Measurements from ENCODE around the gene DHRSX. TPM values are rescaled to one million over a fixed set of nuclear protein-coding genes. Genes with fewer than 3 reads are reported as not detected.
A peak's percentile ranks its signal among the peaks of the same experiment; 100 is the strongest.
"Not testable (repeated sequence)": the region's sequence is repeated elsewhere in the genome, so short reads cannot be mapped to it uniquely, and the experiment has no call there.

DHRSX gene
- total RNA-seq, 1 donor from 2014 or later = 30.4 TPM

- Histone ChIP-seq H3K36me3 (ENCODE audit: insufficient read depth, low read length) (no peaks in the 10 kb centered on the region), H3K79me2 (ENCODE audit: insufficient read depth, low read length) (no peaks in the 10 kb centered on the region), H3K4me3 (ENCODE audit: insufficient read depth, low read depth, low read length) (no peak overlapping the region), H3K9me3 (ENCODE audit: insufficient read depth, low read depth, low read length) (peaks cover 4% of the 10 kb centered on the region), H3K27me3 (ENCODE audit: insufficient read depth, low read length) (no peaks in the 10 kb centered on the region), H4K20me1 (ENCODE audit: insufficient read depth, low read length) (no peaks in the 10 kb centered on the region), H3K9ac (ENCODE audit: low read length) (no peak overlapping the region), H2AFZ (ENCODE audit: low read depth, low read length) (no peak overlapping the region), H3K27ac (ENCODE audit: low read depth, low read length) (no peak overlapping the region), H3K4me1 (ENCODE audit: insufficient read depth, low read length) (peaks cover 8% of the 10 kb centered on the region), H3K4me2 (ENCODE audit: low read length) (peak overlapping the region; percentile 50)
- no peak overlapping the region for H3K27ac Mint-ChIP-seq (ENCODE audit: unreplicated experiment)
- peaks cover 42% of the 10 kb centered on the region for H3K36me3 Mint-ChIP-seq (ENCODE audit: low read depth, unreplicated experiment)
- no peaks in the 10 kb centered on the region for H3K27me3 Mint-ChIP-seq (ENCODE audit: low read depth, unreplicated experiment)
- peaks cover 3% of the 10 kb centered on the region for H3K4me1 Mint-ChIP-seq (ENCODE audit: low read depth, unreplicated experiment)
- TF ChIP-seq EZH2 (IDR thresholded peaks at IDR 0.05; ENCODE audit: insufficient read depth, low read length) = no peak
- TF ChIP-seq CTCF (IDR thresholded peaks at IDR 0.05; ENCODE audit: insufficient read depth, low read depth, low read length) = peak; percentile 22
- no peak overlapping the region for H3K4me3 Mint-ChIP-seq (ENCODE audit: unreplicated experiment)
- H3K9me3 Mint-ChIP-seq (ENCODE audit: unreplicated experiment) = peaks cover 15% of the 10 kb centered on the region
- DNase-seq (ENCODE audit: low read depth) (peak; percentile 94), FAIRE-seq (peak; percentile 96)
Observed at GRCh38 chrX:2391869-2392606, 108.7 kb downstream of the DHRSX start.

GRCh38 chrX:2390754-2391153 lies 110.0 kb downstream of the DHRSX start:
- Mint-ChIP-seq H3K36me3 (ENCODE audit: low read depth, unreplicated experiment) (peaks cover 44% of the 10 kb centered on the region), H3K9me3 (ENCODE audit: unreplicated experiment) (peaks cover 17% of the 10 kb centered on the region), H3K27ac (ENCODE audit: unreplicated experiment) (no peak overlapping the region), H3K27me3 (ENCODE audit: low read depth, unreplicated experiment) (no peaks in the 10 kb centered on the region), H3K4me3 (ENCODE audit: unreplicated experiment) (no peak overlapping the region), H3K4me1 (ENCODE audit: low read depth, unreplicated experiment) (peaks cover 3% of the 10 kb centered on the region)
- H2AFZ ChIP-seq (ENCODE audit: low read depth, low read length) = no peak overlapping the region
- no peaks in the 10 kb centered on the region for H3K27me3 ChIP-seq (ENCODE audit: insufficient read depth, low read length)
- no peaks in the 10 kb centered on the region for H3K79me2 ChIP-seq (ENCODE audit: insufficient read depth, low read length)
- TF ChIP-seq EZH2 (IDR thresholded peaks at IDR 0.05; ENCODE audit: insufficient read depth, low read length) (no peak), CTCF (IDR thresholded peaks at IDR 0.05; ENCODE audit: insufficient read depth, low read depth, low read length) (no peak)
- H4K20me1 ChIP-seq (ENCODE audit: insufficient read depth, low read length) = no peaks in the 10 kb centered on the region
- no peak overlapping the region for H3K4me3 ChIP-seq (ENCODE audit: insufficient read depth, low read depth, low read length)
- no peak overlapping the region for H3K27ac ChIP-seq (ENCODE audit: low read depth, low read length)
- H3K4me1 ChIP-seq (ENCODE audit: insufficient read depth, low read length) = peaks cover 8% of the 10 kb centered on the region
- H3K36me3 ChIP-seq (ENCODE audit: insufficient read depth, low read length) = no peaks in the 10 kb centered on the region
- no peak overlapping the region for H3K4me2 ChIP-seq (ENCODE audit: low read length)
- no peak for DNase-seq (ENCODE audit: low read depth)
- peaks cover 4% of the 10 kb centered on the region for H3K9me3 ChIP-seq (ENCODE audit: insufficient read depth, low read depth, low read length)
- no peak overlapping the region for H3K9ac ChIP-seq (ENCODE audit: low read length)
- FAIRE-seq = peak; percentile 29

GRCh38 chrX:2389731-2390130 lies 111.0 kb downstream of the DHRSX start:
- H4K20me1 ChIP-seq (ENCODE audit: insufficient read depth, low read length); H3K4me3 Mint-ChIP-seq (ENCODE audit: unreplicated experiment); FAIRE-seq; H3K27me3 ChIP-seq (ENCODE audit: insufficient read depth, low read length); H3K9ac ChIP-seq (ENCODE audit: low read length); H3K36me3 ChIP-seq (ENCODE audit: insufficient read depth, low read length); H3K4me1 Mint-ChIP-seq (ENCODE audit: low read depth, unreplicated experiment); H3K27ac ChIP-seq (ENCODE audit: low read depth, low read length); H3K4me2 ChIP-seq (ENCODE audit: low read length); H3K4me3 ChIP-seq (ENCODE audit: insufficient read depth, low read depth, low read length); H2AFZ ChIP-seq (ENCODE audit: low read depth, low read length); H3K4me1 ChIP-seq (ENCODE audit: insufficient read depth, low read length); DNase-seq (ENCODE audit: low read depth); H3K79me2 ChIP-seq (ENCODE audit: insufficient read depth, low read length); H3K27ac Mint-ChIP-seq (ENCODE audit: unreplicated experiment); H3K27me3 Mint-ChIP-seq (ENCODE audit: low read depth, unreplicated experiment); H3K9me3 ChIP-seq (ENCODE audit: insufficient read depth, low read depth, low read length): not testable (repeated sequence)
- Mint-ChIP-seq H3K36me3 (ENCODE audit: low read depth, unreplicated experiment) (peaks cover 42% of the 10 kb centered on the region), H3K9me3 (ENCODE audit: unreplicated experiment) (peaks cover 17% of the 10 kb centered on the region)
